ENCODE measurements around the gene TTC9C.

GRCh38 chr11:62782753-62783152 is 54.5 kb downstream of the TTC9C start:
- no peak for TF ChIP-seq CTCF (conservative IDR thresholded peaks at IDR 0.05; ENCODE audit: low read depth, low read length)
- no peak for TF ChIP-seq EZH2 (IDR thresholded peaks at IDR 0.05; ENCODE audit: low read length, unreplicated experiment)
- no peak for TF ChIP-seq EZH2phosphoT487 (IDR thresholded peaks at IDR 0.05; ENCODE audit: borderline replicate concordance, low read length)

Data from PC-3 (cell line).